ENCODE data around the gene AP1M1.

DNA sequence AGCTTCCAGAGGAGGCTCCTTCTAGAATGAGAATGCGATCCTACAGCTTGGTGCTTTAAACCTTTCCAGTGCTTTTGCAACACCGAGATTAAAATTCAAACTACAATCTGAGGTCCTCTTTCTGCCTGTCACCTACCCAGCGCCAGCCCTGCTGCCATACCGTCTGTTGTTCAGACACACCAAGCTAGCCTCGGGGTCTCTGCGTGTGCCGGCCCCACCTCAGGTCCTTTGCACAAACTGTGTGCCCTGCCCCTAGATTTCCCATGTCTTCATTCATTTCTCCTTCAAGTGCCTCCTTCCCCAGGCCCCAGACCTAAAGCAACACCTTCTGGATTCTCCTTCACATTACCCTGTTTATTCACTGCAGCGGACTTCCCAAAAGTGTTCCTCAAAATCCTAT, 43.2 kb upstream of the AP1M1 start:
- TF ChIP-seq GATA2 (IDR thresholded peaks at IDR 0.05; ENCODE audit: low read depth, low read length) (no peak), GATA3 (IDR thresholded peaks at IDR 0.05; ENCODE audit: low read depth, low read length) (no peak)
